ENCODE results near the gene ANK3. TPM values are rescaled to one million over a fixed set of nuclear protein-coding genes. Genes with fewer than 3 reads are reported as not detected.

Gene ANK3
- total RNA-seq, 2 donors from 2014 or later, result 65.0 to 79.5 TPM

- DNase-seq, result no peak
- Histone ChIP-seq H3K4me3 (ENCODE audit: low read length) (no peak overlapping the region), H3K9ac (ENCODE audit: extremely low read depth, low read length, poor library complexity, severe bottlenecking) (no peak overlapping the region), H3K36me3 (ENCODE audit: control insufficient read depth, insufficient read depth, low read length) (no peaks in the 10 kb centered on the region), H3K4me1 (ENCODE audit: control insufficient read depth, insufficient read depth, low read length) (peaks cover 3% of the 10 kb centered on the region), H3K27ac (ENCODE audit: low read depth, low read length) (peak overlapping the region; percentile 58), H3K9me3 (ENCODE audit: control insufficient read depth, low read length) (no peaks in the 10 kb centered on the region), H3K27me3 (ENCODE audit: control insufficient read depth, insufficient read depth, low read length, poor library complexity, severe bottlenecking) (no peaks in the 10 kb centered on the region)
- Mint-ChIP-seq H3K36me3 (ENCODE audit: low read depth) (no peaks in the 10 kb centered on the region), H3K4me1 (peaks cover 21% of the 10 kb centered on the region), H3K9me3 (no peaks in the 10 kb centered on the region), H3K27ac (no peak overlapping the region), H3K27me3 (ENCODE audit: insufficient read depth) (no peaks in the 10 kb centered on the region), H3K4me3 (no peak overlapping the region)
- WGBS, 2 experiments (ENCODE audit: insufficient coverage in 1 of 2, insufficient read length in 1 of 2), result 96 to 100% methylated on average over 1 to 4 of the region's 4 CpGs
- TF ChIP-seq CTCF (conservative IDR thresholded peaks at IDR 0.05), result no peak
These were observed 22.7 kb downstream of the ANK3 start for GRCh38 chr10:60367024-60367423.

- no peaks in the 10 kb centered on the region for H3K36me3 ChIP-seq (ENCODE audit: control insufficient read depth, insufficient read depth, low read length)
- Mint-ChIP-seq H3K27me3 (ENCODE audit: insufficient read depth) (no peaks in the 10 kb centered on the region), H3K36me3 (ENCODE audit: low read depth) (no peaks in the 10 kb centered on the region), H3K9me3 (no peaks in the 10 kb centered on the region), H3K27ac (no peak overlapping the region), H3K4me3 (no peak overlapping the region), H3K4me1 (peaks cover 15% of the 10 kb centered on the region)
- no peaks in the 10 kb centered on the region for H3K27me3 ChIP-seq (ENCODE audit: control insufficient read depth, insufficient read depth, low read length, poor library complexity, severe bottlenecking)
- H3K4me1 ChIP-seq (ENCODE audit: control insufficient read depth, insufficient read depth, low read length), result peaks cover 3% of the 10 kb centered on the region
- H3K27ac ChIP-seq (ENCODE audit: low read depth, low read length), result no peak overlapping the region
- no peak overlapping the region for H3K9ac ChIP-seq (ENCODE audit: extremely low read depth, low read length, poor library complexity, severe bottlenecking)
- 80 to 100% methylated on average over 5 to 7 of the region's 8 CpGs for WGBS, 2 experiments (ENCODE audit: insufficient coverage in 1 of 2, insufficient read length in 1 of 2)
- no peak for TF ChIP-seq CTCF (conservative IDR thresholded peaks at IDR 0.05)
- no peaks in the 10 kb centered on the region for H3K9me3 ChIP-seq (ENCODE audit: control insufficient read depth, low read length)
- H3K4me3 ChIP-seq (ENCODE audit: low read length), result no peak overlapping the region
- no peak for DNase-seq
These were observed 26.5 kb downstream of the ANK3 start for GRCh38 chr10:60363187-60363586.

- H3K4me1 ChIP-seq (ENCODE audit: control insufficient read depth, insufficient read depth, low read length), result peaks cover 3% of the 10 kb centered on the region
- 95 to 97% methylated on average over 4 to 6 of the region's 6 CpGs for WGBS, 2 experiments (ENCODE audit: insufficient coverage in 1 of 2, insufficient read length in 1 of 2)
- no peaks in the 10 kb centered on the region for H3K27me3 ChIP-seq (ENCODE audit: control insufficient read depth, insufficient read depth, low read length, poor library complexity, severe bottlenecking)
- H3K4me3 ChIP-seq (ENCODE audit: low read length), result no peak overlapping the region
- Mint-ChIP-seq H3K4me1 (peaks cover 8% of the 10 kb centered on the region), H3K9me3 (no peaks in the 10 kb centered on the region), H3K36me3 (ENCODE audit: low read depth) (no peaks in the 10 kb centered on the region), H3K4me3 (no peak overlapping the region), H3K27me3 (ENCODE audit: insufficient read depth) (no peaks in the 10 kb centered on the region), H3K27ac (peak overlapping the region; percentile 52)
- H3K27ac ChIP-seq (ENCODE audit: low read depth, low read length), result no peak overlapping the region
- no peak for DNase-seq
- H3K9ac ChIP-seq (ENCODE audit: extremely low read depth, low read length, poor library complexity, severe bottlenecking), result no peak overlapping the region
- no peaks in the 10 kb centered on the region for H3K9me3 ChIP-seq (ENCODE audit: control insufficient read depth, low read length)
- H3K36me3 ChIP-seq (ENCODE audit: control insufficient read depth, insufficient read depth, low read length), result no peaks in the 10 kb centered on the region
- no peak for TF ChIP-seq CTCF (conservative IDR thresholded peaks at IDR 0.05)
These were observed 27.2 kb downstream of the ANK3 start for GRCh38 chr10:60362461-60362860.
